ENCODE data around the gene NUP98.
"Not testable (repeated sequence)": the region's sequence is repeated elsewhere in the genome, so short reads cannot be mapped to it uniquely, and the experiment has no call there.

Gene NUP98

DNA sequence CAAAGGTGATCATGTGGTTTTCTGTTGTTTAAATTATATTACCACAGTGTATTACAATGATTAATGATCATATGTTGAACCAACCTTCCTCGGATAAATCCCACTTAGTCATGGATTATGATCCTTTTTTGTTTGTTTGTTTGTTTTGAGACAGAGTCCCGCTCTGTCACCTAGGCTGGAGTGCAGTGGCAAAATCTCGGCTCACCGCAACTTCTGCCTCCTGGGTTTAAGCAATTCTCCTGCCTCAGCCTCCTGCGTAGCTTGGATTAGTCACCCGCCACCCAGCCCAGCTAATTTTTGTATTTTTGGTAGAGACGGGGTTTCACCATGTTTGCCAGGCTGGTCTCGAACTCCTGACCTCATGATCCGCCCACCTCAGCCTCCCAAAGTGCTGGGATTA lies 30.5 kb downstream of the NUP98 start:
- H3K9me3 ChIP-seq (ENCODE audit: control insufficient read depth, insufficient read depth, low read length); H3K9ac ChIP-seq (ENCODE audit: low read depth, low read length); H3K27me3 ChIP-seq (ENCODE audit: control insufficient read depth, insufficient read depth, low read length); H3K4me1 ChIP-seq (ENCODE audit: control insufficient read depth, insufficient read depth, low read length); H3K27ac ChIP-seq (ENCODE audit: low read depth, low read length); H3K4me3 ChIP-seq (ENCODE audit: low read depth, low read length): not testable (repeated sequence)
- peaks cover 100% of the 10 kb centered on the region for H3K36me3 ChIP-seq (ENCODE audit: control insufficient read depth, insufficient read depth, low read length)

DNA sequence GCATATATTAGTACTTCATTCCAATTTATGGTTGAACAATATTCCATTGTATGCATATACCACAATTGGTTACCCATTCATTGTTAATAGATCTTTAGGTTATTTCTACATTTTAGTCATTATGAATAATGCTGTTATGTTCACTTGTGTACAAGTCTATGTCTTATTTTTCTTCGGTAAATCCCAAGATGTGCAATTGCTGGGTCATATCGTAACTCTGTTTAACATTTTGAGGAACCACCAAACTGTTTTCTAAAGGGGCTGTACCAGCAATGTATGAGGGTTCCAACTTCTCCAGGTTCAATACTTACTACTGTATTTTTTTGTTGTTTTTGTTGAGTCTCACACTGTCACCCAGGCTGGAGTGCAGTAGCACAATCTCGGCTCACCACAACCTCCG lies 33.1 kb downstream of the NUP98 start:
- H3K36me3 ChIP-seq (ENCODE audit: control insufficient read depth, insufficient read depth, low read length), result peaks cover 99% of the 10 kb centered on the region
- H3K4me3 ChIP-seq (ENCODE audit: low read depth, low read length), result no peak overlapping the region
- no peaks in the 10 kb centered on the region for H3K4me1 ChIP-seq (ENCODE audit: control insufficient read depth, insufficient read depth, low read length)
- no peaks in the 10 kb centered on the region for H3K9me3 ChIP-seq (ENCODE audit: control insufficient read depth, insufficient read depth, low read length)
- H3K27me3 ChIP-seq (ENCODE audit: control insufficient read depth, insufficient read depth, low read length), result no peaks in the 10 kb centered on the region
- H3K9ac ChIP-seq (ENCODE audit: low read depth, low read length), result no peak overlapping the region
- H3K27ac ChIP-seq (ENCODE audit: low read depth, low read length), result no peak overlapping the region

DNA sequence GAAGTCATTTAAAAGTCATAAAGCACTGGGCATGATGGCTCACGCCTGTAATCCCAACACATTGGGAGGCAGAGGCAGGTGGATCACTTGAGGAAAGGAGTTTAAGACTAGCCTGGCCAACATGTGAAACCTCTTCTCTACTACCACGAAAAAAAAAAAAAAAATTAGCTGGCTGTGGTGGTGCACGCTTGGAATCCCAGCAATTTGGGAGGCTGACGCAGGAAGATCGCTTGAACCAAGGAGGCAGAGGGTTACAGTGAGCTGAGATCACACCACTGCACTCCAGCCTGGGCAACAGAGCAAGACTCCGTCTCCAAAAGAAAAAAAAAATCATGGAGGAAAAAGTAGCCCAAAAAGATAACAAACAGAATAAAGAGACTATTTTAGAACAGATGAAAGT lies 42.2 kb downstream of the NUP98 start:
- Histone ChIP-seq H3K27ac (ENCODE audit: low read depth, low read length) (no peak overlapping the region), H3K4me3 (ENCODE audit: low read depth, low read length) (no peak overlapping the region), H3K27me3 (ENCODE audit: control insufficient read depth, insufficient read depth, low read length) (no peaks in the 10 kb centered on the region), H3K4me1 (ENCODE audit: control insufficient read depth, insufficient read depth, low read length) (no peaks in the 10 kb centered on the region), H3K36me3 (ENCODE audit: control insufficient read depth, insufficient read depth, low read length) (peaks cover 81% of the 10 kb centered on the region), H3K9me3 (ENCODE audit: control insufficient read depth, insufficient read depth, low read length) (no peaks in the 10 kb centered on the region), H3K9ac (ENCODE audit: low read depth, low read length) (no peak overlapping the region)

DNA sequence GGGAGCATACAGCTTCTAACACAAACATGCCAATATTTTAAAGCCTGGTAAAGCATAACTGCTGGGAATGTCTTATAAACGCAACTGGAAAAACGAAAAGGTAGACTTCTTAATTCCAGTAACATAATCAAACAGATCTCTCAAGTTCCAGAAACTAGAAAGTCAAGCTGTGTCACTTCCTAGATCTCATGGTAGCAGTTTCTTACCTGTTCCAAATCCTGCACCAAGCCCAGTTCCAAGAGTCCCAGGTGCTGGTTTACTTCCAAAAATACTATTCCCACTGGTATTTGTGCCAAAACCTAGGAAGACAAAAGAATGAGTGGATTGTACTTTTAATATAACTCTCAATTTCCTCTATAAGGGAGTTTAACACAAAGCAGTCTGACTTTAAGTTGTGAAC lies 44.2 kb downstream of the NUP98 start:
- H3K4me3 ChIP-seq (ENCODE audit: low read depth, low read length), result no peak overlapping the region
- H3K36me3 ChIP-seq (ENCODE audit: control insufficient read depth, insufficient read depth, low read length), result peaks cover 80% of the 10 kb centered on the region
- H3K27ac ChIP-seq (ENCODE audit: low read depth, low read length), result no peak overlapping the region
- H3K9ac ChIP-seq (ENCODE audit: low read depth, low read length), result no peak overlapping the region
- H3K4me1 ChIP-seq (ENCODE audit: control insufficient read depth, insufficient read depth, low read length), result no peaks in the 10 kb centered on the region
- no peaks in the 10 kb centered on the region for H3K27me3 ChIP-seq (ENCODE audit: control insufficient read depth, insufficient read depth, low read length)
- H3K9me3 ChIP-seq (ENCODE audit: control insufficient read depth, insufficient read depth, low read length), result no peaks in the 10 kb centered on the region

DNA sequence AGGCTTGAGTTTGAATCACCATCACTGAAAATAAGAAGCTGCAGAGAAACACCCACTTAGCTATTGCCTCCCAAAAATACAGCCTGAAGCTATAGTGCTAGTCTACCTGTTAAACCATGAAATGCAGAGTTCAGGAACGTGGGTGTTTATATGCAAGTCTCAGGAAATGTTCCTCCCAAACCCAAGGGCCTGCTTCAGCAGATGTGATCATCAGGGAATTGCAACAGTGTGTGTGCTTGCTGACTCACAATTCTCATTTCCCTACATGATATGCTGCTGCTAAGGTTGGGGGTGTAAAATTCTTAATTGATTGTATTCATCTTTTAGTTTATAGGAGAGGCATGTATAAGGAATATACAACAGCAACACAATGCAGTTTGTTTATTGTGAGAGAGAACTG lies 49.6 kb downstream of the NUP98 start:
- Histone ChIP-seq H3K36me3 (ENCODE audit: control insufficient read depth, insufficient read depth, low read length) (peaks cover 89% of the 10 kb centered on the region), H3K9ac (ENCODE audit: low read depth, low read length) (no peak overlapping the region)

DNA sequence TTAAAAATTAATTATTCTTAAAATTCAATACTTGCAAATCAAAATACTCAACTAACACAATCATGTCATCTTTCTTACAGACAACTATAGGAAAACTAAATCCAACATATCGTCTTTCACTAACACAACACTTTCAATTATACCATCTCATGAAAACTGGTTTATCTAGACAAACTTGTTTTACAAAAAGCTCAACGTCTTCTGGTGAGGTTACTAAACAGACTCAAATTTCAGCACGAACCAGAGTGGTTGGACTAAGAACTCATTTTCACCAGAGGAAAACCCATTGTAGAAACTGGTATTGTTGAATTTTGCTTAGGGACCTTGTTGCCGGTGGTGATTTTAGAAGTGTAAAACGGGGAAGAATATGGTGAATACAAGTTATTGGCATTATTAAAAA lies 52.2 kb downstream of the NUP98 start:
- H3K27me3 ChIP-seq (ENCODE audit: control insufficient read depth, insufficient read depth, low read length), result no peaks in the 10 kb centered on the region
- no peak overlapping the region for H3K27ac ChIP-seq (ENCODE audit: low read depth, low read length)
- H3K4me1 ChIP-seq (ENCODE audit: control insufficient read depth, insufficient read depth, low read length), result no peaks in the 10 kb centered on the region
- no peaks in the 10 kb centered on the region for H3K9me3 ChIP-seq (ENCODE audit: control insufficient read depth, insufficient read depth, low read length)
- H3K9ac ChIP-seq (ENCODE audit: low read depth, low read length), result no peak overlapping the region
- H3K36me3 ChIP-seq (ENCODE audit: control insufficient read depth, insufficient read depth, low read length), result peaks cover 86% of the 10 kb centered on the region
- H3K4me3 ChIP-seq (ENCODE audit: low read depth, low read length), result no peak overlapping the region

More for the DNA sequence above, 49.6 kb downstream of the NUP98 start:
- Histone ChIP-seq H3K27me3 (ENCODE audit: control insufficient read depth, insufficient read depth, low read length) (no peaks in the 10 kb centered on the region), H3K9me3 (ENCODE audit: control insufficient read depth, insufficient read depth, low read length) (no peaks in the 10 kb centered on the region), H3K4me3 (ENCODE audit: low read depth, low read length) (no peak overlapping the region), H3K4me1 (ENCODE audit: control insufficient read depth, insufficient read depth, low read length) (no peaks in the 10 kb centered on the region), H3K27ac (ENCODE audit: low read depth, low read length) (no peak overlapping the region)

DNA sequence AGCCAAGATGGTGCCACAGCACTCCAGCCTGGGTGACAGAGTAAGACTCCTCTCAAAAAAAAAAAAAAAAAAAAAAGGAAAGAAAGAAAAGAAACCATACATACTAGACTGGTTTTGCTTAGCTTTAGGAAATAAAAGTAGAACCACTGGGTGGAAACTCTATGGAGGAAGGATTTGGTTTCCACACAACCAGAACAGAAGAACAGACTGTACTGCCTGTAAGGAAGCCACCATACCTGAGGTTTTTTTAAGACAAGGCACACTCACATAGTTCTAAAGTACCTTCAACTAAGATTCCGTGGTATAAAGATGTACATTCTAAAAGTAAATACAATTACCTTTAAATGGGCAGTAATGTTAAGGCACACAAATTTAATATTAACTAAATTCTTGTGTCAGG lies 58.6 kb downstream of the NUP98 start:
- H3K4me3 ChIP-seq (ENCODE audit: low read depth, low read length), result no peak overlapping the region
- H3K27ac ChIP-seq (ENCODE audit: low read depth, low read length), result no peak overlapping the region
- peaks cover 91% of the 10 kb centered on the region for H3K36me3 ChIP-seq (ENCODE audit: control insufficient read depth, insufficient read depth, low read length)
- H3K9me3 ChIP-seq (ENCODE audit: control insufficient read depth, insufficient read depth, low read length), result no peaks in the 10 kb centered on the region
- H3K9ac ChIP-seq (ENCODE audit: low read depth, low read length), result no peak overlapping the region
- no peaks in the 10 kb centered on the region for H3K4me1 ChIP-seq (ENCODE audit: control insufficient read depth, insufficient read depth, low read length)
- H3K27me3 ChIP-seq (ENCODE audit: control insufficient read depth, insufficient read depth, low read length), result no peaks in the 10 kb centered on the region

DNA sequence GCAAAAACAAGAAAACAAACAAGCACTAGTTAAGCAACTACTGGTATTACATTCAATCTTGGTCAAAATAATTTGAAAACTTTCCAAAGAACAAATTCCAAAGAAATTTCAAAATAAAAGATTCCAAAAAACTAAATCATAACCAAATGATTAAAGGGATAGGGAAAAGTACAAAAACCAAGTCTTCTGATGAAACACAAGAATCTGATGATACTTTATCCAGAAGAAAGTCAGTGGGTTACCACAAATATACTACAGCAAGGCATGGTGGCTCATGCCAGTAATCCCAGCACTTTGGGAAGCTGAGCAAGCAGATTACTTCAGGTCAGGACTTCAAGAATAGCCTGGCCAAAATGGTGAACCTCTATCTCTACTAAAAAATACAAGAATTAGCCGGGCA lies 59.1 kb downstream of the NUP98 start:
- H3K4me1 ChIP-seq (ENCODE audit: control insufficient read depth, insufficient read depth, low read length), result no peaks in the 10 kb centered on the region
- no peak overlapping the region for H3K27ac ChIP-seq (ENCODE audit: low read depth, low read length)
- H3K9me3 ChIP-seq (ENCODE audit: control insufficient read depth, insufficient read depth, low read length), result no peaks in the 10 kb centered on the region
- H3K4me3 ChIP-seq (ENCODE audit: low read depth, low read length), result no peak overlapping the region
- H3K9ac ChIP-seq (ENCODE audit: low read depth, low read length), result no peak overlapping the region
- H3K27me3 ChIP-seq (ENCODE audit: control insufficient read depth, insufficient read depth, low read length), result no peaks in the 10 kb centered on the region
- H3K36me3 ChIP-seq (ENCODE audit: control insufficient read depth, insufficient read depth, low read length), result peaks cover 92% of the 10 kb centered on the region

DNA sequence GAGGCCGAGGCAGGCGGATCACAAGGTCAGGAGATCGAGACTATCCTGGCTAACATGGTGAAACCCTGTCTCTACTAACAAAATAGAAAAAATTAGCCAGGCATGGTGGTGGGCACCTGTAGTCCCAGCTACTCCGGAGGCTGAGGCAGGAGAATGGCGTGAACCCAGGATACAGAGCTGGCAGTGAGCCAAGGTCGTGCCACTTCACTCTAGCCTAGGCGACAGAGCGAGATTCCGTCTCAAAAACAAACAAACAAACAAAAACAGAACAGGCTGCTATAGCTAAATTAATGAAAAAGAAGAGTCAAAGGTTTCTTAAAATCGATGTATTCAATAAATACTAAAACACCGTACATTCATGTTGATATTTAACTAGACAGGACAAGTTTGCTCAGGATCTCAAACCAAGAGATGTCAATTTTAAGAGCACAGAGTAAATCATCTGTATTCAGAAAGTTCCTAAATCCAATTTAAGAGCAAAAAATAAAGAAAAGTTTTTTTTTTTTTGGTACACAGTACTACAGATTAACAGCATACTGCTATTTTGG lies 59.9 kb downstream of the NUP98 start:
- Histone ChIP-seq H3K36me3 (ENCODE audit: control insufficient read depth, insufficient read depth, low read length) (peaks cover 94% of the 10 kb centered on the region), H3K9ac (ENCODE audit: low read depth, low read length) (no peak overlapping the region), H3K9me3 (ENCODE audit: control insufficient read depth, insufficient read depth, low read length) (no peaks in the 10 kb centered on the region), H3K4me3 (ENCODE audit: low read depth, low read length) (no peak overlapping the region), H3K27me3 (ENCODE audit: control insufficient read depth, insufficient read depth, low read length) (no peaks in the 10 kb centered on the region), H3K27ac (ENCODE audit: low read depth, low read length) (no peak overlapping the region), H3K4me1 (ENCODE audit: control insufficient read depth, insufficient read depth, low read length) (no peaks in the 10 kb centered on the region)

DNA sequence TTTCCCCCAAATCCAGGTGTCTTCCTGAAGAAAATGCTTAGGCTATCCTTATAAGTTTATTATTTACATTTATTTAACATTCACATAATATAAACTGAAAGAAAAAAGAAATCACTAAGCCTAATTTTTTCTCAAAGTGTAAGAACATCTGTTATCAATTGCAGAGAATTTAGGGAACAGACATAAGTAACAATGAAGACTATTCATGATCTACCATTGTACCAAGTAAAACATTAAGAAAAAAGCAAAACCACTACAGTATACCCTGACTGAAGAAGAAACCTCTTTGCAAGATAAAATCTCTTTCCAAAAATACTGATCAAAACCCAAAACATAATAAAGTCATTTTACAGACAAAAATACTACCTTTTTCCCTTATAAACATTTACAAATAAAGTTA lies 60.5 kb downstream of the NUP98 start:
- H3K9me3 ChIP-seq (ENCODE audit: control insufficient read depth, insufficient read depth, low read length), result no peaks in the 10 kb centered on the region
- H3K27ac ChIP-seq (ENCODE audit: low read depth, low read length), result no peak overlapping the region
- H3K36me3 ChIP-seq (ENCODE audit: control insufficient read depth, insufficient read depth, low read length), result peaks cover 95% of the 10 kb centered on the region
- no peak overlapping the region for H3K4me3 ChIP-seq (ENCODE audit: low read depth, low read length)
- H3K4me1 ChIP-seq (ENCODE audit: control insufficient read depth, insufficient read depth, low read length), result no peaks in the 10 kb centered on the region
- no peak overlapping the region for H3K9ac ChIP-seq (ENCODE audit: low read depth, low read length)
- H3K27me3 ChIP-seq (ENCODE audit: control insufficient read depth, insufficient read depth, low read length), result no peaks in the 10 kb centered on the region

DNA sequence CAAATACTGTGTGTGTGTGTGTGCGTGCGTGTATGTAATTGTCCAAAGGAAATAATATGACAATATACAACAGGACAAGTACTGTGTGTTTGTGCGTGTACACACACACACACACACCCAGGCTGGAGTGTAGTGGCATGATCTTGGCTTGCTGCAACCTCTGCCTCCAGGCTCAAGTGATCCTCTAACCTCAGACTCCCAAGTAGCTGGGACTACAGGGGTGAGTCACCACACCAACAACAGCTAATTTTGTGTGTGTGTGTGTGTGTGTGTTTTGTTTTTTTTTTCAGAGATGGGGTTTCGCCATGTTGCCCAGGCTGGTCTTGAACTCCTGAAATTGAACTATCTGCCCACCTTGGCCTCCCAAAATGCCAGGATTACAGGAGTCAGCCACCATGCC lies 61.5 kb downstream of the NUP98 start:
- no peaks in the 10 kb centered on the region for H3K27me3 ChIP-seq (ENCODE audit: control insufficient read depth, insufficient read depth, low read length)
- no peaks in the 10 kb centered on the region for H3K4me1 ChIP-seq (ENCODE audit: control insufficient read depth, insufficient read depth, low read length)
- H3K27ac ChIP-seq (ENCODE audit: low read depth, low read length), result no peak overlapping the region
- no peak overlapping the region for H3K4me3 ChIP-seq (ENCODE audit: low read depth, low read length)
- H3K9me3 ChIP-seq (ENCODE audit: control insufficient read depth, insufficient read depth, low read length), result no peaks in the 10 kb centered on the region
- no peak overlapping the region for H3K9ac ChIP-seq (ENCODE audit: low read depth, low read length)
- peaks cover 97% of the 10 kb centered on the region for H3K36me3 ChIP-seq (ENCODE audit: control insufficient read depth, insufficient read depth, low read length)

All from HUES48 (cell line).